SU-DHL-6 (cell line): ENCODE measurements around the gene SH3RF3.

ENCODE experiments used
- H2AFZ ChIP-seq: fragments of 200-600 bp; sonication (generic); 2 replicates; pipeline ENCODE4 v1.6.1; 2014; ENCODE audit warnings: low read depth, mild to moderate bottlenecking, moderate library complexity, mixed read lengths, antibody characterized with exemption, low read length; ENCODE audit not compliant: severe bottlenecking
- H3F3A ChIP-seq: fragments of 200-600 bp; shearing (Covaris generic); 2 replicates; pipeline ENCODE4 v1.6.0; 2016; ENCODE audit warnings: antibody characterized with exemption, mild to moderate bottlenecking; ENCODE audit not compliant: insufficient read depth
- H3K27ac ChIP-seq: fragments of 200-600 bp; sonication (generic); 2 replicates; pipeline ENCODE4 v1.5.1; 2016; ENCODE audit warnings: low read depth, mild to moderate bottlenecking, low read length, moderate library complexity, mixed read lengths
- H3K27me3 ChIP-seq: fragments of 200-600 bp; sonication (generic), shearing (Covaris generic); 2 replicates; pipeline ENCODE4 v1.6.0; 2014; ENCODE audit warnings: mild to moderate bottlenecking, low read length
- H3K36me3 ChIP-seq: fragments of 200-600 bp; sonication (generic); 2 replicates; pipeline ENCODE4 v1.6.1; 2014; ENCODE audit warnings: mild to moderate bottlenecking, low read length, mixed read lengths
- H3K4me2 ChIP-seq: fragments of 300-600, 200-600 bp; shearing (Covaris generic), sonication (generic); 2 replicates; pipeline ENCODE4 v1.6.0; 2014; ENCODE audit warnings: low read length, low read depth, mild to moderate bottlenecking; ENCODE audit not compliant: poor library complexity, severe bottlenecking
- H3K4me3 ChIP-seq: fragments of 200-600 bp; sonication (generic); 2 replicates; pipeline ENCODE4 v1.5.1; 2014; ENCODE audit warnings: antibody characterized with exemption, low read length, mild to moderate bottlenecking, mixed read lengths; ENCODE audit not compliant: insufficient read depth, poor library complexity, severe bottlenecking
- H3K79me2 ChIP-seq: fragments of 200-600 bp; sonication (generic); 2 replicates; pipeline ENCODE4 v1.6.1; 2014; ENCODE audit warnings: mild to moderate bottlenecking, low read length, moderate library complexity; ENCODE audit not compliant: insufficient read depth
- H3K9ac ChIP-seq: fragments of 200-600 bp; sonication (generic); 2 replicates; pipeline ENCODE4 v1.7.0; 2014; ENCODE audit warnings: mild to moderate bottlenecking, low read length
- H3K9me2 ChIP-seq: fragments of 200-600 bp; sonication (generic); replicated peaks from 2 replicates; pipeline ENCODE4 v1.6.1; 2014; ENCODE audit warnings: low read length; ENCODE audit not compliant: insufficient read depth
- H3K9me3 ChIP-seq: fragments of 200-600 bp; sonication (generic); 2 replicates; pipeline ENCODE4 v1.6.1; 2014; ENCODE audit warnings: low read length, mixed read lengths; ENCODE audit not compliant: insufficient read depth
- H4K20me1 ChIP-seq: fragments of 200-600 bp; sonication (generic); 2 replicates; pipeline ENCODE4 v1.6.1; 2014; ENCODE audit warnings: low read depth, mild to moderate bottlenecking, antibody characterized with exemption, low read length, moderate library complexity, mixed read lengths
- EZH2phosphoT487 ChIP-seq: fragments of 200-600 bp; sonication (generic), shearing (Covaris generic); conservative IDR thresholded peaks from 2 replicates; pipeline ENCODE4 v1.6.1; 2018; ENCODE audit warnings: mild to moderate bottlenecking, antibody characterized with exemption, low read length, moderate library complexity, mixed read lengths
- TF ChIP-seq, protein P1 (sequence below): fragments of 200-600 bp; sonication (generic); IDR thresholded peaks from one replicate; pipeline ENCODE4 v1.5.1; 2017; ENCODE audit warnings: antibody characterized with exemption, mild to moderate bottlenecking, low read length, moderate library complexity; ENCODE audit not compliant: insufficient read depth, poor library complexity, severe bottlenecking

Gene SH3RF3

DNA sequence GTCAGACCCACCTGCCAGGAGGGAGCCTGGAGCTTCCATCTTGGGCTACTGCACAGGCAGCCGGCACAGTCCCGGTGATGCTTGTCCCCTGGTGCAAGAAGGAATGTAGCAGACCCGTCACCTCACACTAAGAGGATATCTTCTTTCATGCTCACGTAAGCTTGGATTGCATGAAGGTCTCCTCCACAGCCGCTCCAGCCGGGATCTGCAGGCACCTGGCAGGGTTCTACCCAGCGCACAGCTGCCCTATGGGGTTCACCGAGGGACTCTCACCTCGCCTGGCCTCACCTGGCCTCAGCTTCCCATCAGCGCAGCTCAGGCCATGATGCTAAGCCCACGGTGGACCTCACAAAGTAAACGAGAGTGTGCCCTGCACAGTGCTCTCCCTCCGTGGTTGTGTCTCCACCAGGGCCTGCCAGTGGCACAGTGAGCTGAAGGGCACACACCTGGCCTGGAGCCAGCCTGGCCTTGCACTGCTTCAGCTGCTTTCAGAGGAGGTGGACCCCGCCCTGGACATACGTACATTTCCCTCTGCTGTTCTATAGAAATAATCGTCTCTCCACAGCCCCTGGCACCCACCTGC lies 245.6 kb downstream of the SH3RF3 start:
- no peak overlapping the region for H2AFZ ChIP-seq
- H3K9ac ChIP-seq = no peak overlapping the region
- no peak for TF ChIP-seq EZH2phosphoT487
- TF ChIP-seq, protein P1, sequence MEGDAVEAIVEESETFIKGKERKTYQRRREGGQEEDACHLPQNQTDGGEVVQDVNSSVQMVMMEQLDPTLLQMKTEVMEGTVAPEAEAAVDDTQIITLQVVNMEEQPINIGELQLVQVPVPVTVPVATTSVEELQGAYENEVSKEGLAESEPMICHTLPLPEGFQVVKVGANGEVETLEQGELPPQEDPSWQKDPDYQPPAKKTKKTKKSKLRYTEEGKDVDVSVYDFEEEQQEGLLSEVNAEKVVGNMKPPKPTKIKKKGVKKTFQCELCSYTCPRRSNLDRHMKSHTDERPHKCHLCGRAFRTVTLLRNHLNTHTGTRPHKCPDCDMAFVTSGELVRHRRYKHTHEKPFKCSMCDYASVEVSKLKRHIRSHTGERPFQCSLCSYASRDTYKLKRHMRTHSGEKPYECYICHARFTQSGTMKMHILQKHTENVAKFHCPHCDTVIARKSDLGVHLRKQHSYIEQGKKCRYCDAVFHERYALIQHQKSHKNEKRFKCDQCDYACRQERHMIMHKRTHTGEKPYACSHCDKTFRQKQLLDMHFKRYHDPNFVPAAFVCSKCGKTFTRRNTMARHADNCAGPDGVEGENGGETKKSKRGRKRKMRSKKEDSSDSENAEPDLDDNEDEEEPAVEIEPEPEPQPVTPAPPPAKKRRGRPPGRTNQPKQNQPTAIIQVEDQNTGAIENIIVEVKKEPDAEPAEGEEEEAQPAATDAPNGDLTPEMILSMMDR = no peak
- no peaks in the 10 kb centered on the region for H3K36me3 ChIP-seq
- no peaks in the 10 kb centered on the region for H3F3A ChIP-seq
- H3K27ac ChIP-seq = no peak overlapping the region
- H3K79me2 ChIP-seq = no peaks in the 10 kb centered on the region
- no peaks in the 10 kb centered on the region for H3K27me3 ChIP-seq
- H3K9me2 ChIP-seq = no peaks in the 10 kb centered on the region
- no peak overlapping the region for H3K4me3 ChIP-seq
- no peaks in the 10 kb centered on the region for H4K20me1 ChIP-seq
- H3K4me2 ChIP-seq = no peak overlapping the region
- H3K9me3 ChIP-seq = no peaks in the 10 kb centered on the region

DNA sequence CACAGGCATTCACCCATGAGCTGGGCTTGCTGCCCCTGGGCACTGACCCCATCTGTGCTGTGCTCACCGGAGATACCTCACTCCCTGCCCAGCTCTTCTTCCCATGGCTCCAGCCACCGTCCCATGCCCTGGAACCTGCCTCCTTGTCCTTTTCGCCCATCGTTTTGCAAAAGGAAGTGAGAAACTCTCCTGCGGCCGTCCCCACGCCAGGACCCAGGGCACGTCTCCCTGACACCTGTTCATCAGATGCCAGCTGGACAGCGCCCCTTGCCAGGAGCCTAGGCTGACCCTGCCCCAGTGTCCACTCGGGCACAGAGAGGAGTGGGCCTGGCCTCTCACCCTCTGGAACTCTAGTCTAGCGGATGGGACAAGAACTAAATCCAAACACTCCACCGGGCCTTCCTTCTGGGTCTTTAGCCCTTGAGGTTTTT lies 246.1 kb downstream of the SH3RF3 start:
- Histone ChIP-seq H3K36me3 (no peaks in the 10 kb centered on the region), H4K20me1 (no peaks in the 10 kb centered on the region), H3K9me3 (no peaks in the 10 kb centered on the region), H3F3A (no peaks in the 10 kb centered on the region), H3K27ac (no peak overlapping the region), H3K4me2 (no peak overlapping the region), H2AFZ (no peak overlapping the region), H3K9ac (no peak overlapping the region), H3K79me2 (no peaks in the 10 kb centered on the region), H3K4me3 (no peak overlapping the region), H3K27me3 (no peaks in the 10 kb centered on the region), H3K9me2 (no peaks in the 10 kb centered on the region)
- TF ChIP-seq, protein P1 = no peak
- no peak for TF ChIP-seq EZH2phosphoT487

DNA sequence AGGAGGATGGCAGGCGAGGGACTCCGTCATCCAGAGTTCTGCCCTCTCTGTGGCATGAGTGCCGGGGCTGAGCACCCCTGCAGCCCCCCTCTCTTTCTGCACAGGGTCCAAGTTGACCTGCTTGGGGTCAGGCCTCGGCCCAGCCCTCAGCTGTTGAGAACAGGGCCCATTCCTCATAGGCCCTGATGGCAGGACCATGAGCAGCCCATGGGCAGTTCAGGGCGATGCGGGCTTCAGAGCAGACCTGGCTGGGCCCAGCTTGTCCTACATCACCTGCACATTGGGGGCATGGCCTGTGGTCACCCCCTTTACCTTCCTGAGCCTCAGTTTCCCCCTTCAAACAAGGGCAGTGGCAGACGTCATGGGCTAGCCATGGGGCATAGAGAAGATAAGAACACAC lies 246.7 kb downstream of the SH3RF3 start:
- no peak overlapping the region for H3K4me3 ChIP-seq
- no peaks in the 10 kb centered on the region for H3K79me2 ChIP-seq
- no peaks in the 10 kb centered on the region for H3K9me2 ChIP-seq
- H3K9me3 ChIP-seq = no peaks in the 10 kb centered on the region
- H3F3A ChIP-seq = no peaks in the 10 kb centered on the region
- no peak overlapping the region for H3K9ac ChIP-seq
- H2AFZ ChIP-seq = no peak overlapping the region
- H4K20me1 ChIP-seq = no peaks in the 10 kb centered on the region
- TF ChIP-seq, protein P1 = no peak
- no peaks in the 10 kb centered on the region for H3K36me3 ChIP-seq
- H3K4me2 ChIP-seq = no peak overlapping the region
- H3K27me3 ChIP-seq = no peaks in the 10 kb centered on the region
- no peak overlapping the region for H3K27ac ChIP-seq

DNA sequence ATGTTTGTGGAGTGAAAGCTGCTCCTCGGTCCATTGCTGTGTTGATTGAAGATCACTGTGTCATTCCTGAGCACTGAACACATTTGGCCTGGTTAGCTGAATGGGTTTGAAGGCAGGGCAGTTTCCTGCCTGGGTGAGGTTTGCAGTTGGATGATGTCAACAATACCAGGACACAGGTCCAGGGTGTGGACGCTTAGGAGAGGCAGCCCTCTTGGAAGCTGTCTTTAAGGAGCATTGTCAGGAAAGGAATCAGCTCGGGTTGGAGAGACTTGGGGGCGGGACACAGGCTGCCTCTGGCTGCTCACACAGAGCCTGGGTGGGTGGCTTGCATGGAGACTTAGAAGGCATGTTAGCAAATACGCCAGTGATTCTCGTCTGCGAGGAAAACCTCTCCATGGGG lies 247.1 kb downstream of the SH3RF3 start:
- TF ChIP-seq EZH2phosphoT487 = no peak
- TF ChIP-seq, protein P1 = no peak
- H3K9me3 ChIP-seq = no peaks in the 10 kb centered on the region
- H3K27ac ChIP-seq = no peak overlapping the region

More for the DNA sequence above, 247.1 kb downstream of the SH3RF3 start:
- Histone ChIP-seq H4K20me1 (no peaks in the 10 kb centered on the region), H2AFZ (no peak overlapping the region), H3K27me3 (no peaks in the 10 kb centered on the region), H3K79me2 (no peaks in the 10 kb centered on the region), H3F3A (no peaks in the 10 kb centered on the region), H3K4me3 (no peak overlapping the region), H3K9me2 (no peaks in the 10 kb centered on the region), H3K9ac (no peak overlapping the region), H3K36me3 (no peaks in the 10 kb centered on the region), H3K4me2 (no peak overlapping the region)
